ENCODE results near the gene COL26A1.

The COL26A1 gene

GRCh38 chr7:101532400-101533102 is 169.9 kb downstream of the COL26A1 start:
- intact Hi-C loops (cut with DNase I; ENCODE audit: low total_unique reads): no loop called here
- no peak for DNase-seq
- Histone ChIP-seq H3K4me3 (no peak overlapping the region), H3K27ac (no peak overlapping the region), H3K9me3 (no peaks in the 10 kb centered on the region), H3K27me3 (peaks cover 0 to 3% of the 10 kb centered on the region in 2 donors), H3K4me1 (peaks cover 0 to 36% (median 31%) of the 10 kb centered on the region in 4 donors), H3K36me3 (no peaks in the 10 kb centered on the region)
- TF ChIP-seq, protein P1, sequence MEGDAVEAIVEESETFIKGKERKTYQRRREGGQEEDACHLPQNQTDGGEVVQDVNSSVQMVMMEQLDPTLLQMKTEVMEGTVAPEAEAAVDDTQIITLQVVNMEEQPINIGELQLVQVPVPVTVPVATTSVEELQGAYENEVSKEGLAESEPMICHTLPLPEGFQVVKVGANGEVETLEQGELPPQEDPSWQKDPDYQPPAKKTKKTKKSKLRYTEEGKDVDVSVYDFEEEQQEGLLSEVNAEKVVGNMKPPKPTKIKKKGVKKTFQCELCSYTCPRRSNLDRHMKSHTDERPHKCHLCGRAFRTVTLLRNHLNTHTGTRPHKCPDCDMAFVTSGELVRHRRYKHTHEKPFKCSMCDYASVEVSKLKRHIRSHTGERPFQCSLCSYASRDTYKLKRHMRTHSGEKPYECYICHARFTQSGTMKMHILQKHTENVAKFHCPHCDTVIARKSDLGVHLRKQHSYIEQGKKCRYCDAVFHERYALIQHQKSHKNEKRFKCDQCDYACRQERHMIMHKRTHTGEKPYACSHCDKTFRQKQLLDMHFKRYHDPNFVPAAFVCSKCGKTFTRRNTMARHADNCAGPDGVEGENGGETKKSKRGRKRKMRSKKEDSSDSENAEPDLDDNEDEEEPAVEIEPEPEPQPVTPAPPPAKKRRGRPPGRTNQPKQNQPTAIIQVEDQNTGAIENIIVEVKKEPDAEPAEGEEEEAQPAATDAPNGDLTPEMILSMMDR (IDR thresholded peaks at IDR 0.05): no peak

DNA sequence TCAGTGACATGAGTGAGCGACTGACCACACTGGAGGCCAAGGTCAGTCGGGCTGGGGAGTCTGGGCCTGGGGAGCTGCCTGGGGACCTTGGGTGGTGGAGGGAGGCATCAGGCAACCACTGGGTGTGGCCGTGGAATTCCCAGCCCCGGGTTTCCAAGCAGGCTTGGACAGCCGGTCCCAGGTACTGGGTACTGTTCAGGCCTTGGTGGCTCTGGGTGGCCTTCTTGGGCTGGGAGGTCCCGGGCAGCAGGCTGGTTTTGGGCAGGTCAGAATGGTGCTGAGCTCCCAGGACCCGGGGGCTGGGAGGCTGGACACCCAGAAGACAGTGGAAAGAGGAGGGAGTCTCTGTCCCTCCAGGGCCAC is 170.4 kb downstream of the COL26A1 start:
- TF ChIP-seq, protein P1 (IDR thresholded peaks at IDR 0.05): no peak
- Histone ChIP-seq H3K36me3 (no peaks in the 10 kb centered on the region), H3K4me3 (no peak overlapping the region), H3K27me3 (peaks cover 0 to 3% of the 10 kb centered on the region in 2 donors), H3K4me1 (peaks cover 0 to 35% (median 28%) of the 10 kb centered on the region in 4 donors), H3K27ac (no peak overlapping the region), H3K9me3 (no peaks in the 10 kb centered on the region)
- intact Hi-C loops (cut with DNase I; ENCODE audit: low total_unique reads): no loop called here
- DNase-seq: no peak

- H3K36me3 ChIP-seq: no peaks in the 10 kb centered on the region
- TF ChIP-seq, protein P1 (IDR thresholded peaks at IDR 0.05): no peak
Measured at GRCh38 chr7:101534015-101534803, 171.5 kb downstream of the COL26A1 start.

DNA sequence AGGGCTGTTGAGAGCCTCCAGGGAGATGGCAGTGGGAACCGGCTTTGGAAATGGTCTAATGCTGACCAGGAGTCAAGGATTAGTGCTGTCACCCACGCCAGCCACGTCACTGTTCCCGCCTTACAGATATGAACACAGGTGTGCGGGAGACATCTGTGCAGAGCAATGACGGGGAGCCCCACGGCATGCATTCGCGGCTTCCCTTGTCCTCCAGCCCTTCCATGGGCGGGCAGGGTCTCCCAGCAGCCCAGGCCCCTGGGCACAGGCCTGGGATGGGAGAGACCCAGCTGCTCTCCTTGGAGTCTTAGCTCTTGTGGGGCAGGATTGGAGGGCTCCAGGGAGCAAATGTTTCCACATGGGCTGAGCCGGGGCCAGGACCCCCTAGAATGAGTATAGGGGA is 172.2 kb downstream of the COL26A1 start:
- Histone ChIP-seq H3K9me3 (no peaks in the 10 kb centered on the region), H3K4me3 (no peak overlapping the region), H3K36me3 (no peaks in the 10 kb centered on the region), H3K27ac (no peak overlapping the region), H3K4me1 (peaks cover 0 to 36% (median 31%) of the 10 kb centered on the region in 4 donors), H3K27me3 (peaks cover 0 to 3% of the 10 kb centered on the region in 2 donors)
- DNase-seq: no peak
- TF ChIP-seq, protein P1 (IDR thresholded peaks at IDR 0.05): no peak
- intact Hi-C loops (cut with DNase I; ENCODE audit: low total_unique reads): no loop called here

More at GRCh38 chr7:101534015-101534803, 171.5 kb downstream of the COL26A1 start:
- Histone ChIP-seq H3K27me3 (peaks cover 0 to 3% of the 10 kb centered on the region in 2 donors), H3K27ac (no peak overlapping the region), H3K4me3 (no peak overlapping the region), H3K9me3 (no peaks in the 10 kb centered on the region), H3K4me1 (peaks cover 0 to 36% (median 31%) of the 10 kb centered on the region in 4 donors)
- no peak for DNase-seq
- intact Hi-C loops (cut with DNase I; ENCODE audit: low total_unique reads): no loop called here

- H3K27ac ChIP-seq: no peak overlapping the region
- intact Hi-C loops (cut with DNase I; ENCODE audit: low total_unique reads): no loop called here
- H3K36me3 ChIP-seq: no peaks in the 10 kb centered on the region
- TF ChIP-seq, protein P1 (IDR thresholded peaks at IDR 0.05): no peak
- peaks cover 0 to 3% of the 10 kb centered on the region in 2 donors for H3K27me3 ChIP-seq
- H3K4me1 ChIP-seq: peaks cover 0 to 36% (median 31%) of the 10 kb centered on the region in 4 donors
- no peaks in the 10 kb centered on the region for H3K9me3 ChIP-seq
- DNase-seq: no peak
- no peak overlapping the region for H3K4me3 ChIP-seq
Measured at GRCh38 chr7:101535351-101535751, 172.7 kb downstream of the COL26A1 start.
